Parathyroid adenoma (tissue), 2 donors: Measurements from ENCODE around the gene OR8B2.

Source experiments
- H2AFZ ChIP-seq: fragments of 300-600 bp; sonication (generic); one replicate; pipeline ENCODE4 v1.7.0; 2017; ENCODE audit warnings: antibody characterized with exemption, mild to moderate bottlenecking
- H3K27ac ChIP-seq: fragments of 300-600 bp; sonication (generic); one replicate; pipeline ENCODE4 v1.7.0; 2017
- H3K27me3 ChIP-seq: fragments of 300-600 bp; sonication (generic); one replicate; pipeline ENCODE4 v1.7.0; 2017; ENCODE audit warnings: low read length; ENCODE audit not compliant: control insufficient read depth, insufficient read depth
- H3K36me3 ChIP-seq: fragments of 300-600 bp; sonication (generic); one replicate; pipeline ENCODE4 v1.7.0; 2017; ENCODE audit warnings: low read length; ENCODE audit not compliant: control insufficient read depth, insufficient read depth
- H3K4me1 ChIP-seq: fragments of 300-600 bp; sonication (generic); one replicate; pipeline ENCODE4 v1.7.0; 2017; ENCODE audit warnings: control low read depth
- H3K4me2 ChIP-seq: fragments of 300-600 bp; sonication (generic); one replicate; pipeline ENCODE4 v1.7.0; 2017; ENCODE audit warnings: low read length
- H3K4me3 ChIP-seq: fragments of 300-600 bp; sonication (generic); one replicate; pipeline ENCODE4 v1.7.0; 2017; ENCODE audit warnings: low read depth, low read length
- H3K79me2 ChIP-seq: fragments of 300-600 bp; sonication (generic); one replicate; pipeline ENCODE4 v1.7.0; 2017; ENCODE audit warnings: control low read depth
- H3K9ac ChIP-seq: fragments of 300-600 bp; sonication (generic); one replicate; pipeline ENCODE4 v1.7.0; 2017; ENCODE audit warnings: mild to moderate bottlenecking
- H3K9me3 ChIP-seq: fragments of 300-600 bp; sonication (generic); one replicate; pipeline ENCODE4 v1.7.0; 2017; ENCODE audit warnings: low read length; ENCODE audit not compliant: control insufficient read depth
- TF ChIP-seq, protein P1 (sequence below): fragments of 300-600 bp; sonication (generic); IDR thresholded peaks from one replicate; pipeline ENCODE4 v1.7.0; 2017; ENCODE audit warnings: antibody characterized with exemption, mild to moderate bottlenecking
- donor health status: primary hyperparathyroidism.

Gene OR8B2

GRCh38 chr11:124346311-124346955 lies 37.9 kb downstream of the OR8B2 start:
- Histone ChIP-seq H3K36me3 (no peaks in the 10 kb centered on the region), H3K27me3 (no peaks in the 10 kb centered on the region), H3K4me2 (no peak overlapping the region), H2AFZ (no peak overlapping the region), H3K4me1 (no peaks in the 10 kb centered on the region), H3K9ac (no peak overlapping the region), H3K27ac (no peak overlapping the region), H3K79me2 (no peaks in the 10 kb centered on the region), H3K9me3 (no peaks in the 10 kb centered on the region), H3K4me3 (no peak overlapping the region)
- TF ChIP-seq, protein P1, sequence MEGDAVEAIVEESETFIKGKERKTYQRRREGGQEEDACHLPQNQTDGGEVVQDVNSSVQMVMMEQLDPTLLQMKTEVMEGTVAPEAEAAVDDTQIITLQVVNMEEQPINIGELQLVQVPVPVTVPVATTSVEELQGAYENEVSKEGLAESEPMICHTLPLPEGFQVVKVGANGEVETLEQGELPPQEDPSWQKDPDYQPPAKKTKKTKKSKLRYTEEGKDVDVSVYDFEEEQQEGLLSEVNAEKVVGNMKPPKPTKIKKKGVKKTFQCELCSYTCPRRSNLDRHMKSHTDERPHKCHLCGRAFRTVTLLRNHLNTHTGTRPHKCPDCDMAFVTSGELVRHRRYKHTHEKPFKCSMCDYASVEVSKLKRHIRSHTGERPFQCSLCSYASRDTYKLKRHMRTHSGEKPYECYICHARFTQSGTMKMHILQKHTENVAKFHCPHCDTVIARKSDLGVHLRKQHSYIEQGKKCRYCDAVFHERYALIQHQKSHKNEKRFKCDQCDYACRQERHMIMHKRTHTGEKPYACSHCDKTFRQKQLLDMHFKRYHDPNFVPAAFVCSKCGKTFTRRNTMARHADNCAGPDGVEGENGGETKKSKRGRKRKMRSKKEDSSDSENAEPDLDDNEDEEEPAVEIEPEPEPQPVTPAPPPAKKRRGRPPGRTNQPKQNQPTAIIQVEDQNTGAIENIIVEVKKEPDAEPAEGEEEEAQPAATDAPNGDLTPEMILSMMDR = no peak

- Histone ChIP-seq H3K27me3 (no peaks in the 10 kb centered on the region), H3K9ac (no peak overlapping the region), H3K4me3 (no peak overlapping the region), H3K36me3 (no peaks in the 10 kb centered on the region), H3K27ac (no peak overlapping the region), H2AFZ (no peak overlapping the region), H3K79me2 (no peaks in the 10 kb centered on the region), H3K4me2 (no peak overlapping the region), H3K4me1 (no peaks in the 10 kb centered on the region), H3K9me3 (no peaks in the 10 kb centered on the region)
- TF ChIP-seq, protein P1 = no peak
Measured at GRCh38 chr11:124344346-124344745, 40.0 kb downstream of the OR8B2 start.

DNA sequence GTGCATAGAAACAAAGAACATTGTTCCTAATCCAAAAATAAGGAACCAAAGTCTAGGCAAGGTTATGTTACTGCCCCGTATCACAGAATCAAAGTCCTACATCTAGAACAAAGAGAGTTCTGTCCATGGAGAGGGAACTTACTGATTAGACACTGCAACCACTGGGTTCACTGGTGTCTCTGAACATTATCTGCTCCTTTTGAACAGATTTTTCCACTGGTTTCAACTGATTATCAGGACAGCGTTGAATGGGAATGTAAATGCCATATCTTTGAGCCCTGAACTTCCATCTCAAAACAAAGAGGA lies 44.2 kb downstream of the OR8B2 start:
- TF ChIP-seq, protein P1 = no peak
- H3K9me3 ChIP-seq = no peaks in the 10 kb centered on the region
- H3K79me2 ChIP-seq = no peaks in the 10 kb centered on the region
- no peak overlapping the region for H3K9ac ChIP-seq
- no peaks in the 10 kb centered on the region for H3K36me3 ChIP-seq
- no peaks in the 10 kb centered on the region for H3K4me1 ChIP-seq
- no peak overlapping the region for H3K4me3 ChIP-seq
- no peaks in the 10 kb centered on the region for H3K27me3 ChIP-seq
- no peak overlapping the region for H3K27ac ChIP-seq
- no peak overlapping the region for H3K4me2 ChIP-seq
- no peak overlapping the region for H2AFZ ChIP-seq

- Histone ChIP-seq H3K4me3 (no peak overlapping the region), H3K36me3 (no peaks in the 10 kb centered on the region), H3K27ac (no peak overlapping the region), H3K4me1 (no peaks in the 10 kb centered on the region), H3K4me2 (no peak overlapping the region), H3K9me3 (no peaks in the 10 kb centered on the region), H3K27me3 (no peaks in the 10 kb centered on the region), H3K79me2 (no peaks in the 10 kb centered on the region), H3K9ac (no peak overlapping the region), H2AFZ (no peak overlapping the region)
- TF ChIP-seq, protein P1 = no peak
Measured at GRCh38 chr11:124339396-124340141, 44.7 kb downstream of the OR8B2 start.
